Activated CD4-positive, alpha-beta T cell treated with anti-CD3 and anti-CD28 coated beads, Interleukin-2, amount 10 ng/mL, durations not matched to agents 7 days and 5 days (primary cell): Measurements from ENCODE around the gene PRADC1. TPM values are rescaled to one million over a fixed set of nuclear protein-coding genes. Genes with fewer than 3 reads are reported as not detected.

Experiments used
- CTCF ChIA-PET: fragments of 350-600 bp; sonication (Branson Sonifier 250); formaldehyde crosslinking; loops from one replicate; lab custom pipeline; 2021; ENCODE audit warnings: antibody characterized with exemption; lab: Charles Lee
- POLR2A ChIA-PET: fragments of 350-600 bp; sonication (Branson Sonifier 250); formaldehyde crosslinking; loops from one replicate; lab custom pipeline; 2021; ENCODE audit warnings: antibody characterized with exemption; lab: Charles Lee
- DNase-seq: peaks from one replicate; pipeline ENCODE4 v3.0.0-alpha.2; 2020
- H3K27ac Mint-ChIP-seq: one replicate; pipeline ENCODE4 v1.8.0; 2021; ENCODE audit warnings: mild to moderate bottlenecking, moderate library complexity, mixed read lengths
- H3K27me3 Mint-ChIP-seq: one replicate; pipeline ENCODE4 v1.8.0; 2021; ENCODE audit warnings: mixed read lengths
- H3K36me3 Mint-ChIP-seq: one replicate; pipeline ENCODE4 v1.8.0; 2021; ENCODE audit warnings: low read depth, mixed read lengths
- H3K4me1 Mint-ChIP-seq: one replicate; pipeline ENCODE4 v1.8.0; 2021; ENCODE audit warnings: mixed read lengths
- H3K4me3 Mint-ChIP-seq: one replicate; pipeline ENCODE4 v1.8.0; 2021; ENCODE audit warnings: mild to moderate bottlenecking, moderate library complexity, mixed read lengths
- H3K9me3 Mint-ChIP-seq: one replicate; pipeline ENCODE4 v1.8.0; 2021; ENCODE audit warnings: mixed read lengths
- total RNA-seq, 2 experiments: library from RNA; stranded (reverse); gene quantifications; one replicate each; pipeline ENCODE4 v1.2.3, GENCODE V29; 2021

Gene PRADC1
- total RNA-seq, 2 experiments from 2014 or later: 12.5 to 13.7 TPM

- no peak overlapping the region for H3K4me3 Mint-ChIP-seq
- no peaks in the 10 kb centered on the region for H3K27me3 Mint-ChIP-seq
- peaks cover 8% of the 10 kb centered on the region for H3K36me3 Mint-ChIP-seq
- peaks cover 9% of the 10 kb centered on the region for H3K4me1 Mint-ChIP-seq
- DNase-seq: no peak
- H3K27ac Mint-ChIP-seq: peak overlapping the region; percentile 82
- ChIA-PET POLR2A (no interaction called here), CTCF (interaction anchor here (1.1 to 9.1 kb wide), 2 partner anchors 10 to 13 kb away, joined by 3 to 45 read pairs; partner anchors contain the start of gene SMYD5)
- no peaks in the 10 kb centered on the region for H3K9me3 Mint-ChIP-seq
Measured at GRCh38 chr2:73225513-73226360, 7.3 kb downstream of the PRADC1 start.

DNA sequence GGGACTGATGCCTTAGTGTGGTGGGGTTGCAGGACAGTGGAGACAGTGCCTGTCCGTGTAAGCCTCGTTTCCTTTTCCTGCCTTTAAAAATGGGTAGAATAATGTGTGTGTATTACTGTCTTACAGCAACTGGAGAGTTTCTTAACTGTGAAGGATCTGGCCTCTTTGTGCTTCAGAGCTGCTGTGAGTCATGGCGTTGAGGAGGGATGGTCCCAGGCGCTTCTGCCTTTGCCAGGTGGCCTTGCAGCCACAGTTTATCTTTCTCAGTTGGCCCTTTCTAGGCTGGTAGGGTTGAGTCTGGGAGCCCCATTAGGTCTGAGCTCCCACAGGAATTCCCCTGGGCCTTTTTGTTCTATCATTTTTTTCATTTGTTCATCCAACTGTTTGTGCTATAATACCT lies 9.2 kb downstream of the PRADC1 start:
- Mint-ChIP-seq H3K27ac (no peak overlapping the region), H3K36me3 (peaks cover 8% of the 10 kb centered on the region), H3K4me3 (no peak overlapping the region), H3K9me3 (no peaks in the 10 kb centered on the region), H3K4me1 (peaks cover 9% of the 10 kb centered on the region), H3K27me3 (no peaks in the 10 kb centered on the region)
- no peak for DNase-seq
- CTCF ChIA-PET: interaction anchor here (0.5 to 3.0 kb wide), 3 partner anchors 9 to 732 kb away, joined by 3 to 15 read pairs (median 5); partner anchors contain the start of genes CCT7 and PRADC1
- POLR2A ChIA-PET: no interaction called here

DNA sequence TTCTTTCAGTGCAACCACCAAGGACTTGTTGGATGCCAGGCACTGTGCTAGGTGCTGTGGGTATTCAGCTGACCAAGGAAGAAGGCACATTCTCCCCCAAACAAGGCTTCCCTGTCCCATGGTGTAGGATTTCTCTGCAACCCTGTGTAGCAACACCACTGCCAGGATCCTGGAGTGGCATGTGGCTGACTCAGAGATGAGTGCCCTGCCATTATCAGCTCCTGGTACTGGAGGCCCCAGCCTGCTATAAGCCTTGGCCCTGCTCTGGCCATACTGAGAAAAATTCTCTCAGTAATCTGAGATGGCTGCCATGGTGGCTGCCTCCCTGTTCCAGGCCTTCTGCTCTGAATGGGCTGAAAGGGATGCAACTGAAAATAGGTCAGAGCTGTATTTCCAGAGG lies 14.7 kb downstream of the PRADC1 start:
- peaks cover 8% of the 10 kb centered on the region for H3K36me3 Mint-ChIP-seq
- POLR2A ChIA-PET: no interaction called here
- CTCF ChIA-PET: interaction anchor here (0.9 to 2.3 kb wide), 3 partner anchors 10 to 41 kb away, joined by 3 to 7 read pairs (median 3); partner anchors contain the start of gene CCT7
- no peak overlapping the region for H3K27ac Mint-ChIP-seq
- no peak for DNase-seq
- H3K27me3 Mint-ChIP-seq: no peaks in the 10 kb centered on the region
- H3K9me3 Mint-ChIP-seq: no peaks in the 10 kb centered on the region
- no peak overlapping the region for H3K4me3 Mint-ChIP-seq
- peaks cover 23% of the 10 kb centered on the region for H3K4me1 Mint-ChIP-seq

- ChIA-PET POLR2A (no interaction called here), CTCF (interaction anchor here (0.9 to 2.3 kb wide), 4 partner anchors 10 to 41 kb away, joined by 3 to 7 read pairs (median 4); partner anchors contain the start of genes CCT7 and PRADC1)
- H3K9me3 Mint-ChIP-seq: no peaks in the 10 kb centered on the region
- H3K27me3 Mint-ChIP-seq: no peaks in the 10 kb centered on the region
- H3K4me3 Mint-ChIP-seq: no peak overlapping the region
- H3K36me3 Mint-ChIP-seq: peaks cover 8% of the 10 kb centered on the region
- no peak overlapping the region for H3K27ac Mint-ChIP-seq
- no peak for DNase-seq
- peaks cover 27% of the 10 kb centered on the region for H3K4me1 Mint-ChIP-seq
Measured at GRCh38 chr2:73217826-73218225, 15.2 kb downstream of the PRADC1 start.

GRCh38 chr2:73217160-73217559 lies 15.9 kb downstream of the PRADC1 start:
- Mint-ChIP-seq H3K27ac (no peak overlapping the region), H3K4me3 (no peak overlapping the region), H3K9me3 (no peaks in the 10 kb centered on the region)

DNA sequence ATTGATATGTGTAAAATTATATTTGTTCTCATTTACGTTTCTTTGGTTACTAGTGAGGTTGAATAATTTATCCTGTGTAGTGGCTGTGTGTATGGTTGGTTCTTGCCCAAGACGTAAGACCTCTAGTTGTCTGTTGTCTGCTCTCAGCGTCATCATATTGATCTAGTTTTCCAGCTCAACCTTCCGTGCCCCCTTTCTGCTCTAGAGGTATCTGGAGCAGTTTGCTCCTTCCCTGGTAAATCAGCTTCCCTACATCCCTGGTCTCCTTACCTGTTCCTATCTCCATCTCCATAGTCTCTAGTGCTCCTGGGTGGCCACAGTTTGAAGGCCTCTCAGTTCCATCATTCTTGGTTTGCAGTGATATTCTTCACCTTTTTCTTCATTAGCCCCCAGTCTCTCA lies 17.8 kb downstream of the PRADC1 start:
- Mint-ChIP-seq H3K36me3 (no peaks in the 10 kb centered on the region), H3K27ac (no peak overlapping the region), H3K27me3 (no peaks in the 10 kb centered on the region), H3K9me3 (no peaks in the 10 kb centered on the region), H3K4me3 (peak overlapping the region; percentile 88), H3K4me1 (peaks cover 31% of the 10 kb centered on the region)
- POLR2A ChIA-PET: interaction anchor here (0.8 kb wide), 1 partner anchor 19 kb away, joined by 3 read pairs; the partner anchor contains the start of gene CCT7
- CTCF ChIA-PET: interaction anchor here (1.1 kb wide), 1 partner anchor 38 kb away, joined by 3 read pairs; no protein-coding TSS in a partner anchor
- DNase-seq: no peak

More at GRCh38 chr2:73217160-73217559, 15.9 kb downstream of the PRADC1 start:
- ChIA-PET POLR2A (no interaction called here), CTCF (interaction anchor here (0.9 to 2.3 kb wide), 3 partner anchors 11 to 40 kb away, joined by 3 to 7 read pairs (median 4); partner anchors contain the start of gene PRADC1)
- peaks cover 31% of the 10 kb centered on the region for H3K4me1 Mint-ChIP-seq
- DNase-seq: no peak
- H3K27me3 Mint-ChIP-seq: no peaks in the 10 kb centered on the region
- H3K36me3 Mint-ChIP-seq: peaks cover 7% of the 10 kb centered on the region

DNA sequence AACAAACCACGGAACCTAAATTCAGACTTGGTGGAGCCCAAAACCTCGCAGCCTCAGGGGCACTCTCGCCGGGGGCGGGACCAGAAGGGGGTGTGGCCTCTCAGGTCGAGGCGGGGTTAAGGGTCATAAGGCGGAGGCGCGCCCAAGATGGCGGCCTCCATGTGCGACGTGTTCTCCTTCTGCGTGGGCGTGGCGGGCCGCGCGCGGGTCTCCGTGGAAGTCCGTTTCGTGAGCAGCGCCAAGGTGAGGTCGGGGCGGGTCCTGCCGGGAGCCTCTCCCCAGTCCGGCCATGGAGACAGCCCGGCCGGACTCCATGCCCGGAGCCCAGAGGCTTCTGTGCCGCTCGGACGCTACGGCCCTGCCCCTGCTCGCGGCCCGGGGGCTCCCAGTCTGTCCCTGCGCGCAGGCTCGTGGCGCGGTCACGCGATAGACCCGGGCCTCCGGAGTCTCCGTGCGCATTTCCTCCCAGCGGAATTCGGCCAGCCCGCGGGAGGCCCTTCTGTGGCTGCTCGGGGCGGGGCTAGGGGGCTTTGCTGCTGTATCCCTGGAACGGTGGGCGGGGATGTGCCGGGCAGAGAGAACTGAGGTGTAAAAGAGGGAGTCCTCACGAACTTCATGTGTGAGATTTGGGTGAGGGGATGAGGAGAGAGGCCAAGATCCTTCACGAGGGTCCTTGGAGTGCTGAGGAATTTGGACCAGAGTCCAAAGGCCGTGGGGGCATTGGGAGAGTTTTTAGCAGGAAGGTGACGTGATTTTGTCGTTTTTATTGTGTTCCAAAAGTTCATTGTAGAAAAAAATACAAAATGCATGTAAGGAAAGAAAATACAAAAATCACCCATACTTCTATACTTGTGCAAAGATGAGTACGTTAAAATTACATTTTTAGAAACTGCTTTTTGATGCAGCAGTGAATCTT lies 18.7 kb downstream of the PRADC1 start, which contains the start of gene SMYD5:
SMYD5 (plus strand) TSS at position 126 of the 916 bp plus-strand sequence; CDS start at position 148, 22 bp downstream.
- H3K36me3 Mint-ChIP-seq: no peaks in the 10 kb centered on the region
- ChIA-PET POLR2A (interaction anchor here (0.8 kb wide), 1 partner anchor 19 kb away, joined by 3 read pairs; the partner anchor contains the start of gene CCT7), CTCF (interaction anchor here (1.1 to 3.6 kb wide), 2 partner anchors 15 to 37 kb away, joined by 3 to 45 read pairs; partner anchors contain the start of gene PRADC1)
- peak within 1 kb of the TSS; percentile 88 for H3K4me3 Mint-ChIP-seq
- H3K9me3 Mint-ChIP-seq: no peaks in the 10 kb centered on the region
- H3K4me1 Mint-ChIP-seq: peaks cover 31% of the 10 kb centered on the region
- H3K27me3 Mint-ChIP-seq: peaks cover 3% of the 10 kb centered on the region
- DNase-seq: peak; percentile 94
- H3K27ac Mint-ChIP-seq: peak within 1 kb of the TSS; percentile 90

- H3K9me3 Mint-ChIP-seq: no peaks in the 10 kb centered on the region
- H3K4me3 Mint-ChIP-seq: no peak overlapping the region
- peak; percentile 78 for DNase-seq
- CTCF ChIA-PET: interaction anchor here (0.6 to 4.6 kb wide), 15 partner anchors 8 to 333 kb away, joined by 3 to 45 read pairs (median 4); partner anchors contain the start of genes ALMS1, NOTO, PRADC1 and SFXN5
- peaks cover 31% of the 10 kb centered on the region for H3K4me1 Mint-ChIP-seq
- peak overlapping the region; percentile 34 for H3K27ac Mint-ChIP-seq
- POLR2A ChIA-PET: interaction anchor here (1.1 kb wide), 1 partner anchor 21 kb away, joined by 4 read pairs; the partner anchor contains the start of gene CCT7
- H3K36me3 Mint-ChIP-seq: no peaks in the 10 kb centered on the region
- peaks cover 9% of the 10 kb centered on the region for H3K27me3 Mint-ChIP-seq
Measured at GRCh38 chr2:73212448-73213176, 20.4 kb downstream of the PRADC1 start.

DNA sequence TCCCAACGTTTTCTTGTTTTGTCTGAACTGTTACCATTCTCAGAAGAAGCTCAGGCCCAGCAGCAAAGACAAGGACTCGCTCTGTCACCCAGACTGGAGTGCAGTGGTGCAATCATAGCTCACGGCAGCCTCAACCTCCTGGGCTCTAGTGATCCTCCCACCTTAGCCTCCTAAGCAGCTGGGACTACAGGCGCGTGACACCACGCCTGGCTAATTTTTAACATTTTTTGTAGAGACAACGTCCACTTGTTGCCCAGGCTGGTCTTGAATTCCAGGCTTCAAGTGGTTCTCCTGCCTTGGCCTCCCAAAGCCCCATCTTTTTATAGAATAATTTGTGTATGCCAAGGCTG lies 21.0 kb downstream of the PRADC1 start:
- ChIA-PET CTCF (interaction anchor here (0.6 to 4.6 kb wide), 15 partner anchors 9 to 333 kb away, joined by 3 to 45 read pairs (median 4); partner anchors contain the start of genes ALMS1, NOTO, PRADC1 and SFXN5), POLR2A (interaction anchor here (1.1 kb wide), 1 partner anchor 22 kb away, joined by 4 read pairs; the partner anchor contains the start of gene CCT7)
- peaks cover 12% of the 10 kb centered on the region for H3K27me3 Mint-ChIP-seq
- H3K9me3 Mint-ChIP-seq: no peaks in the 10 kb centered on the region
- DNase-seq: no peak
- H3K36me3 Mint-ChIP-seq: no peaks in the 10 kb centered on the region
- H3K27ac Mint-ChIP-seq: no peak overlapping the region
- no peak overlapping the region for H3K4me3 Mint-ChIP-seq
- H3K4me1 Mint-ChIP-seq: peaks cover 31% of the 10 kb centered on the region

- CTCF ChIA-PET: interaction anchor here (0.7 to 4.6 kb wide), 4 partner anchors 10 to 63 kb away, joined by 3 to 45 read pairs (median 18); partner anchors contain the start of gene PRADC1
- no peak for DNase-seq
- H3K27me3 Mint-ChIP-seq: peaks cover 20% of the 10 kb centered on the region
- POLR2A ChIA-PET: no interaction called here
- H3K27ac Mint-ChIP-seq: no peak overlapping the region
- H3K9me3 Mint-ChIP-seq: no peaks in the 10 kb centered on the region
- H3K4me1 Mint-ChIP-seq: peaks cover 28% of the 10 kb centered on the region
- H3K36me3 Mint-ChIP-seq: no peaks in the 10 kb centered on the region
- H3K4me3 Mint-ChIP-seq: no peak overlapping the region
Measured at GRCh38 chr2:73210696-73211095, 22.3 kb downstream of the PRADC1 start.

GRCh38 chr2:73210019-73210418 lies 23.0 kb downstream of the PRADC1 start:
- H3K36me3 Mint-ChIP-seq: no peaks in the 10 kb centered on the region
- no peak overlapping the region for H3K27ac Mint-ChIP-seq
- ChIA-PET POLR2A (no interaction called here), CTCF (interaction anchor here (0.6 to 4.6 kb wide), 4 partner anchors 10 to 64 kb away, joined by 3 to 33 read pairs (median 3); no protein-coding TSS in a partner anchor)
- H3K4me1 Mint-ChIP-seq: peaks cover 21% of the 10 kb centered on the region
- DNase-seq: no peak
- no peak overlapping the region for H3K4me3 Mint-ChIP-seq
- peaks cover 22% of the 10 kb centered on the region for H3K27me3 Mint-ChIP-seq
- H3K9me3 Mint-ChIP-seq: no peaks in the 10 kb centered on the region
